CD4-positive, alpha-beta T cell (primary cell): Measurements from ENCODE around the gene MTUS2. TPM values are rescaled to one million over a fixed set of nuclear protein-coding genes. Genes with fewer than 3 reads are reported as not detected.

Source experiments
- ATAC-seq: fragments of 200-7000 bp; cut with Tn5 transposase; one replicate; pipeline ENCODE4 v1.10.0; 2022; ENCODE audit warnings: mild to moderate bottlenecking; ENCODE audit not compliant: poor library complexity
- CTCF ChIA-PET: fragments of 350-600 bp; sonication (Branson Sonifier 250); formaldehyde crosslinking; loops from one replicate; lab custom pipeline; 2021; ENCODE audit warnings: antibody characterized with exemption, inconsistent platforms; lab: Charles Lee
- POLR2A ChIA-PET: fragments of 350-600 bp; sonication (Branson Sonifier 250); formaldehyde crosslinking; loops from one replicate; lab custom pipeline; 2021; ENCODE audit warnings: antibody characterized with exemption, inconsistent platforms; lab: Charles Lee
- DNase-seq, 14 experiments: peaks; one replicate each; pipeline ENCODE4 v3.0.0-alpha.2; 2013 to 2020; ENCODE audit warnings: mixed read lengths in 2 of 14
- H3K27ac ChIP-seq, 2 donors: one replicate each; pipeline versions ENCODE4 v1.5.1 to v1.7.0; 2013; ENCODE audit warnings: low read length in 2 of 2, low read depth in 1 of 2, mild to moderate bottlenecking in 1 of 2
- H3K27me3 ChIP-seq, 2 experiments: 1 replicate in 1 of 2; 2 replicates in 1 of 2; pipeline versions ENCODE4 v1.6.1 to v1.7.0; 2013; ENCODE audit warnings: low read length in 2 of 2, control low read depth in 1 of 2, mild to moderate bottlenecking in 1 of 2, moderate library complexity in 1 of 2; ENCODE audit not compliant: insufficient read depth in 2 of 2, control insufficient read depth in 1 of 2
- H3K36me3 ChIP-seq: one replicate; pipeline ENCODE4 v1.6.1; 2013; ENCODE audit warnings: low read length, control low read depth; ENCODE audit not compliant: insufficient read depth
- H3K4me1 ChIP-seq: one replicate; pipeline ENCODE4 v1.6.1; 2013; ENCODE audit warnings: low read length, control low read depth; ENCODE audit not compliant: insufficient read depth
- H3K4me3 ChIP-seq: one replicate; pipeline ENCODE4 v1.5.1; 2013; ENCODE audit warnings: mild to moderate bottlenecking, low read length, moderate library complexity
- H3K9me3 ChIP-seq, 2 experiments: 1 replicate in 1 of 2; 2 replicates in 1 of 2; pipeline versions ENCODE4 v1.6.1 to v1.7.0; 2013; ENCODE audit warnings: low read length in 2 of 2, mild to moderate bottlenecking in 2 of 2, control low read depth in 1 of 2, moderate library complexity in 1 of 2; ENCODE audit not compliant: control insufficient read depth in 1 of 2, insufficient read depth in 1 of 2
- H3K27ac Mint-ChIP-seq: one replicate; pipeline ENCODE4 v1.8.0; 2020; ENCODE audit warnings: mixed read lengths
- H3K27me3 Mint-ChIP-seq: one replicate; pipeline ENCODE4 v1.8.0; 2021; ENCODE audit warnings: mixed read lengths
- H3K36me3 Mint-ChIP-seq: one replicate; pipeline ENCODE4 v1.8.0; 2021; ENCODE audit warnings: low read depth, mixed read lengths
- H3K4me1 Mint-ChIP-seq: one replicate; pipeline ENCODE4 v1.8.0; 2021; ENCODE audit warnings: low read depth, mixed read lengths
- H3K4me3 Mint-ChIP-seq: one replicate; pipeline ENCODE4 v1.8.0; 2020; ENCODE audit warnings: mild to moderate bottlenecking, mixed read lengths
- H3K9me3 Mint-ChIP-seq: one replicate; pipeline ENCODE4 v1.8.0; 2020; ENCODE audit warnings: mixed read lengths
- intact Hi-C, 2 experiments: fragments of 100-400 bp; cut with DNase I in 1 of 2; cut with micrococcal nuclease in 1 of 2; formaldehyde crosslinking; loops; one replicate each; pipeline versions ENCODE4 v1.15.1 to v1.9.0; 2023 to 2025; cut with DNase I, micrococcal nuclease
- total RNA-seq, 174 experiments: library from RNA in 2 of 174; stranded (reverse) in 2 of 174; gene quantifications; one replicate each; pipeline ENCODE4 v1.2.3 and lab custom pipeline; 2021 to 2026
- TF ChIP-seq, protein P1 (sequence below): fragments of 200-600 bp; IDR thresholded peaks from one replicate; pipeline ENCODE4 v1.8.0; 2022; ENCODE audit warnings: antibody characterized with exemption, mild to moderate bottlenecking

The MTUS2 gene
- total RNA-seq, 2 experiments from 2014 or later = 0.38 to 0.81 TPM

DNA sequence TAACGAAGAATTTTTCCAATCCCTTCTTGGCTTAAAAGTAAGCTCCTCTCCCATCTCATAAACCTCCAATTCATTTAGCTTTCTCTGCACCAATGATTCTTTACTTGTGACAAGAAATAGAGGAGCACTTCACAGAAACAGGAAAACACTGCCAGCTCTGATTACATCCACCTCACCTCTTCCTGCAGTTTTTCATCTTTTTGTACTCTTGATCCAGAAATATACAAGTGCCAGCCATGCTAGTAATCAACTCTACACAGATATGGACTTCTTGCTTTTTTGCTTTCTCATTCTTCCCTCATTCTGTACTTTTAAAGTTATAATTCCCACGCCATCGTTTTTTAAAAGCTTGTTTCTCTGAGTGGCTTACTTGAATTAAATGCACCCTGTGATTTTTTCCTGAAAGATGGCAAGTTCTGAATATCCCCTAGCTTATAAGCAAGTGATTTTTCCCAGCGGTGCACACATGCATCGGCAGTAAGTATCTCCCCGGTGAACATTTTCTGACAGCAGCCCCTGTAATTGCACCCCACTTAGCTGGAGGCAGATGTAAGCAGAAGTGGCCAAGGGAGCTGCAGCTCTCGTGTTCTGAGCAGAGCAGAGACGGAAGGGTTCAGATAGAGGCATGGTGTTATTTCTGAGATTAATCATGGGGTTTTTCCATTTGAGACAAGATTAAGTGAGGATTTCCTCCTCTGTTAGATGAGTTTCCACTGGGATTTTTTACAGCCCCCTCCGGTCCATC is 434.7 kb downstream of the MTUS2 start:
- intact Hi-C loops = no loop called here

DNA sequence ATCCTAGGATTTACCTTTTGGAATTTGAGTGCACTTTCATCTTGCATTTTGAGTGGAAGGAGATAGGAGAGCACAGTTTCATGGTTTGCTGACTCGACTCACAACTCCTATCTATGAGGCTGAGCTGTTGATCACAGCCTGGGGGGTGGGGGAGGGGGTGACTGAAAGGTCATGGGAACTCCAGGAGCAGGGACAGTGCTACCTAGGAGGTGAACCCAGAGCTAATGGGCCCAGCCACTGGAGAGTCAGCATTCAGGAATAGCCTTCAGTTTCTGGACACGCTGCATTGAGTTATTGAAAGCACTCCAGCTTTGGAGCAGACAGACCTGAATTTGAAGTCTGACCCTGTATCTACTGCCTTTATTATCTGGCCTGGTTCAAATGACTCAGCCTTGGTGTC is 435.4 kb downstream of the MTUS2 start:
- DNase-seq = no peak
- TF ChIP-seq, protein P1, sequence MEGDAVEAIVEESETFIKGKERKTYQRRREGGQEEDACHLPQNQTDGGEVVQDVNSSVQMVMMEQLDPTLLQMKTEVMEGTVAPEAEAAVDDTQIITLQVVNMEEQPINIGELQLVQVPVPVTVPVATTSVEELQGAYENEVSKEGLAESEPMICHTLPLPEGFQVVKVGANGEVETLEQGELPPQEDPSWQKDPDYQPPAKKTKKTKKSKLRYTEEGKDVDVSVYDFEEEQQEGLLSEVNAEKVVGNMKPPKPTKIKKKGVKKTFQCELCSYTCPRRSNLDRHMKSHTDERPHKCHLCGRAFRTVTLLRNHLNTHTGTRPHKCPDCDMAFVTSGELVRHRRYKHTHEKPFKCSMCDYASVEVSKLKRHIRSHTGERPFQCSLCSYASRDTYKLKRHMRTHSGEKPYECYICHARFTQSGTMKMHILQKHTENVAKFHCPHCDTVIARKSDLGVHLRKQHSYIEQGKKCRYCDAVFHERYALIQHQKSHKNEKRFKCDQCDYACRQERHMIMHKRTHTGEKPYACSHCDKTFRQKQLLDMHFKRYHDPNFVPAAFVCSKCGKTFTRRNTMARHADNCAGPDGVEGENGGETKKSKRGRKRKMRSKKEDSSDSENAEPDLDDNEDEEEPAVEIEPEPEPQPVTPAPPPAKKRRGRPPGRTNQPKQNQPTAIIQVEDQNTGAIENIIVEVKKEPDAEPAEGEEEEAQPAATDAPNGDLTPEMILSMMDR = no peak
- Mint-ChIP-seq H3K9me3 (no peaks in the 10 kb centered on the region), H3K4me1 (no peaks in the 10 kb centered on the region), H3K4me3 (no peak overlapping the region), H3K27me3 (peaks cover 14% of the 10 kb centered on the region), H3K36me3 (no peaks in the 10 kb centered on the region), H3K27ac (no peak overlapping the region)
- ChIA-PET POLR2A (no interaction called here), CTCF (no interaction called here)
- Histone ChIP-seq H3K27me3 (no peaks in the 10 kb centered on the region), H3K4me3 (no peak overlapping the region), H3K36me3 (no peaks in the 10 kb centered on the region), H3K27ac (no peak overlapping the region), H3K4me1 (no peaks in the 10 kb centered on the region), H3K9me3 (peaks cover 0 to 4% of the 10 kb centered on the region in 2 experiments)
- no peak for ATAC-seq
- intact Hi-C loops = no loop called here

More for the DNA sequence above, 434.7 kb downstream of the MTUS2 start:
- peaks cover 14% of the 10 kb centered on the region for H3K27me3 Mint-ChIP-seq
- Histone ChIP-seq H3K27ac (no peak overlapping the region), H3K9me3 (peaks cover 0 to 4% of the 10 kb centered on the region in 2 experiments), H3K4me1 (no peaks in the 10 kb centered on the region), H3K27me3 (no peaks in the 10 kb centered on the region), H3K36me3 (no peaks in the 10 kb centered on the region), H3K4me3 (no peak overlapping the region)
- H3K36me3 Mint-ChIP-seq = no peaks in the 10 kb centered on the region
- H3K27ac Mint-ChIP-seq = no peak overlapping the region
- TF ChIP-seq, protein P1 = no peak
- no peak overlapping the region for H3K4me3 Mint-ChIP-seq
- H3K9me3 Mint-ChIP-seq = no peaks in the 10 kb centered on the region
- ChIA-PET CTCF (no interaction called here), POLR2A (no interaction called here)
- DNase-seq (no peak), ATAC-seq (no peak)
- H3K4me1 Mint-ChIP-seq = no peaks in the 10 kb centered on the region

DNA sequence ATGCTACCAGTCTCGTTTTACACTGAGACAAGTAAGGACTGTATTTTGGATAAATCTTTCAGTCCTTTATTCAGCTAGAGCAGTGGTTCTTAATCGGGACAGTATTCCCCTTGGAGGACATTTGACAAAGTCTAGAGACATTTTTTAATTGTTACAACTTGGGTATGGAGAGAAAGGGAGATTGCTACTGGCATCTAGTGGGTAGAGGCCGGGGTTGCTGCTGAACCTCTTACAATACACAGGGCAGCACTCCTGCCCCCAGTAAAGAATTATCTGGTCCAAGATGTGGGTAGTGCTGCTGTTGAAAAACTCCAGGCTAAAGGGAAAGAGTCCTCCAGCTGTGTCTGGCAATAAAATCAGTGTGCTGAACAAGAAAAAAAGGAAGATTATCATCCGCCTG is 440.5 kb downstream of the MTUS2 start:
- no peak overlapping the region for H3K27ac ChIP-seq
- no peaks in the 10 kb centered on the region for H3K27me3 ChIP-seq
- H3K9me3 Mint-ChIP-seq = peaks cover 5% of the 10 kb centered on the region
- H3K4me3 Mint-ChIP-seq = no peak overlapping the region
- H3K9me3 ChIP-seq = peaks cover 0 to 12% of the 10 kb centered on the region in 2 experiments
- H3K27ac Mint-ChIP-seq = no peak overlapping the region
- peaks cover 10% of the 10 kb centered on the region for H3K27me3 Mint-ChIP-seq
- intact Hi-C loops = loop anchor here in 1 of 2 experiments (10.0 kb wide), 1 partner anchor 176 kb away; no protein-coding TSS in a partner anchor
- no peaks in the 10 kb centered on the region for H3K36me3 Mint-ChIP-seq
- TF ChIP-seq, protein P1 = no peak
- CTCF ChIA-PET = no interaction called here
- POLR2A ChIA-PET = no interaction called here
- no peaks in the 10 kb centered on the region for H3K36me3 ChIP-seq
- DNase-seq (peak in 1 of 14 experiments; percentile 3), ATAC-seq (no peak)
- no peaks in the 10 kb centered on the region for H3K4me1 ChIP-seq
- no peak overlapping the region for H3K4me3 ChIP-seq
- no peaks in the 10 kb centered on the region for H3K4me1 Mint-ChIP-seq
